Measurements from ENCODE around the gene ICAM3.

GRCh38 chr19:10317045-10317856, 22.2 kb downstream of the ICAM3 start:
- TF ChIP-seq, protein P1, sequence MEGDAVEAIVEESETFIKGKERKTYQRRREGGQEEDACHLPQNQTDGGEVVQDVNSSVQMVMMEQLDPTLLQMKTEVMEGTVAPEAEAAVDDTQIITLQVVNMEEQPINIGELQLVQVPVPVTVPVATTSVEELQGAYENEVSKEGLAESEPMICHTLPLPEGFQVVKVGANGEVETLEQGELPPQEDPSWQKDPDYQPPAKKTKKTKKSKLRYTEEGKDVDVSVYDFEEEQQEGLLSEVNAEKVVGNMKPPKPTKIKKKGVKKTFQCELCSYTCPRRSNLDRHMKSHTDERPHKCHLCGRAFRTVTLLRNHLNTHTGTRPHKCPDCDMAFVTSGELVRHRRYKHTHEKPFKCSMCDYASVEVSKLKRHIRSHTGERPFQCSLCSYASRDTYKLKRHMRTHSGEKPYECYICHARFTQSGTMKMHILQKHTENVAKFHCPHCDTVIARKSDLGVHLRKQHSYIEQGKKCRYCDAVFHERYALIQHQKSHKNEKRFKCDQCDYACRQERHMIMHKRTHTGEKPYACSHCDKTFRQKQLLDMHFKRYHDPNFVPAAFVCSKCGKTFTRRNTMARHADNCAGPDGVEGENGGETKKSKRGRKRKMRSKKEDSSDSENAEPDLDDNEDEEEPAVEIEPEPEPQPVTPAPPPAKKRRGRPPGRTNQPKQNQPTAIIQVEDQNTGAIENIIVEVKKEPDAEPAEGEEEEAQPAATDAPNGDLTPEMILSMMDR (conservative IDR thresholded peaks at IDR 0.05; ENCODE audit: low read depth, low read length): no peak
- TF ChIP-seq EZH2 (IDR thresholded peaks at IDR 0.05; ENCODE audit: low read length, unreplicated experiment): no peak

All from PC-3 (cell line).